Parathyroid adenoma (tissue), 2 donors: ENCODE measurements around the gene PARP8.
"Not testable (repeated sequence)": the region's sequence is repeated elsewhere in the genome, so short reads cannot be mapped to it uniquely, and the experiment has no call there.

Experiments
- H2AFZ ChIP-seq: fragments of 300-600 bp; sonication (generic); one replicate; pipeline ENCODE4 v1.7.0; 2017; ENCODE audit warnings: antibody characterized with exemption, mild to moderate bottlenecking
- H3K27ac ChIP-seq: fragments of 300-600 bp; sonication (generic); one replicate; pipeline ENCODE4 v1.7.0; 2017
- H3K27me3 ChIP-seq: fragments of 300-600 bp; sonication (generic); one replicate; pipeline ENCODE4 v1.7.0; 2017; ENCODE audit warnings: low read length; ENCODE audit not compliant: control insufficient read depth, insufficient read depth
- H3K36me3 ChIP-seq: fragments of 300-600 bp; sonication (generic); one replicate; pipeline ENCODE4 v1.7.0; 2017; ENCODE audit warnings: low read length; ENCODE audit not compliant: control insufficient read depth, insufficient read depth
- H3K4me1 ChIP-seq: fragments of 300-600 bp; sonication (generic); one replicate; pipeline ENCODE4 v1.7.0; 2017; ENCODE audit warnings: control low read depth
- H3K4me2 ChIP-seq: fragments of 300-600 bp; sonication (generic); one replicate; pipeline ENCODE4 v1.7.0; 2017; ENCODE audit warnings: low read length
- H3K4me3 ChIP-seq: fragments of 300-600 bp; sonication (generic); one replicate; pipeline ENCODE4 v1.7.0; 2017; ENCODE audit warnings: low read depth, low read length
- H3K79me2 ChIP-seq: fragments of 300-600 bp; sonication (generic); one replicate; pipeline ENCODE4 v1.7.0; 2017; ENCODE audit warnings: control low read depth
- H3K9ac ChIP-seq: fragments of 300-600 bp; sonication (generic); one replicate; pipeline ENCODE4 v1.7.0; 2017; ENCODE audit warnings: mild to moderate bottlenecking
- H3K9me3 ChIP-seq: fragments of 300-600 bp; sonication (generic); one replicate; pipeline ENCODE4 v1.7.0; 2017; ENCODE audit warnings: low read length; ENCODE audit not compliant: control insufficient read depth
- TF ChIP-seq, protein P1 (sequence below): fragments of 300-600 bp; sonication (generic); IDR thresholded peaks from one replicate; pipeline ENCODE4 v1.7.0; 2017; ENCODE audit warnings: antibody characterized with exemption, mild to moderate bottlenecking
- donor health status: primary hyperparathyroidism.

Gene PARP8, protein sequence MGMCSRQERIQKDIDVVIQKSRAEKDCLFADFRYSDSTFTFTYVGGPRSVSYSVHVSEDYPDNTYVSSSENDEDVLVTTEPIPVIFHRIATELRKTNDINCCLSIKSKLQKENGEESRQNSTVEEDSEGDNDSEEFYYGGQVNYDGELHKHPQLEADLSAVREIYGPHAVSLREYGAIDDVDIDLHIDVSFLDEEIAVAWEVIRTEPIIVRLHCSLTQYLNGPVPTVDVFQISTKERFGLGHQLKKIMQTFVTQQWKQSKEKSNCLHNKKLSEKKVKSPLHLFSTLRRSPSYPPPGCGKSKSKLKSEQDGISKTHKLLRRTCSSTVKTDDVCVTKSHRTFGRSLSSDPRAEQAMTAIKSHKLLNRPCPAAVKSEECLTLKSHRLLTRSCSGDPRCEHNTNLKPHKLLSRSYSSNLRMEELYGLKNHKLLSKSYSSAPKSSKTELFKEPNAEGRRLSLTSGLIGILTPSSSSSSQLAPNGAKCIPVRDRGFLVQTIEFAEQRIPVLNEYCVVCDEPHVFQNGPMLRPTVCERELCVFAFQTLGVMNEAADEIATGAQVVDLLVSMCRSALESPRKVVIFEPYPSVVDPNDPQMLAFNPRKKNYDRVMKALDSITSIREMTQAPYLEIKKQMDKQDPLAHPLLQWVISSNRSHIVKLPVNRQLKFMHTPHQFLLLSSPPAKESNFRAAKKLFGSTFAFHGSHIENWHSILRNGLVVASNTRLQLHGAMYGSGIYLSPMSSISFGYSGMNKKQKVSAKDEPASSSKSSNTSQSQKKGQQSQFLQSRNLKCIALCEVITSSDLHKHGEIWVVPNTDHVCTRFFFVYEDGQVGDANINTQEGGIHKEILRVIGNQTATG

DNA sequence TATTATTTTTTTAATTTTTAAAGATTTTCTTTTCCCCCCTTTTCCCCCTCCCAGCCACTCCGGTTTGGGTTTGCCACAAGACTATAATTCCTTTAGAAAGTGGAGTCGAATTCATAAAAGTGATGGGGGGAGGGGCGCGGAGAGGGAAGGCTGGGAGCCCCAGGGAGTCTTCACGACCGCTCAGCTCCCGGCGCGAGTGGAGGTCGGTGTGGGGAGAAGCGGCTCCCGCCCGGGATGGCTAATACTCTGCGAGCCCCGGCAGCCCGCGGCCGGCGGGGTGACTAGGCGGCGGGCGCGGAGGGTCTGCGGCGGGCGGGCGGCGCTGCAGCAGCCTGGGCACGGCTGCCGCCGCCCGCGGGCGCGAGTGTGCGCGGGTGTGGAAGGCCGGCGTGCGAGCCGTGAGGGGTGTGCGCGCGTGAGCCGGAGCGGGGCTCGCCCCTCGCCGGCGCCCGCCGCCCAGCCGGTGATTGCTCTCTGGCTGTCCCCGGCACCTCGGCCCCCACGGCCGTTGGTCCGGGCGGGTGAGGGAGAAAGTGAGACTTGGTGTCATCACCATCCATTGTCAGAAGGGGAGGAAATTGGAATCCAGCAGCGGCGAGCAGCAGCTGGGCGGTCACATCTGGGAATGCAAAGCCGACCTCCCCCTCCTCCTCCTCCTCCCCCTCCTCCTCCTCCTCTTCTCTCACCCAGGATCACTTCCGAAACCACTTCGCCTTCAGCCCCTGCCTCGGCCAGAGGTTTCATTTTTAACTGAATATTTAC, at the start of gene PARP8:
Gene PARP8, plus strand, starts transcription at position 377 of the 762 bp plus-strand sequence. CDS start 459 bp downstream, outside the sequence.
- peak within 1 kb of the TSS; percentile 89 for H3K4me3 ChIP-seq
- peaks cover 9% of the 10 kb centered on the region for H3K4me1 ChIP-seq
- TF ChIP-seq, protein P1, sequence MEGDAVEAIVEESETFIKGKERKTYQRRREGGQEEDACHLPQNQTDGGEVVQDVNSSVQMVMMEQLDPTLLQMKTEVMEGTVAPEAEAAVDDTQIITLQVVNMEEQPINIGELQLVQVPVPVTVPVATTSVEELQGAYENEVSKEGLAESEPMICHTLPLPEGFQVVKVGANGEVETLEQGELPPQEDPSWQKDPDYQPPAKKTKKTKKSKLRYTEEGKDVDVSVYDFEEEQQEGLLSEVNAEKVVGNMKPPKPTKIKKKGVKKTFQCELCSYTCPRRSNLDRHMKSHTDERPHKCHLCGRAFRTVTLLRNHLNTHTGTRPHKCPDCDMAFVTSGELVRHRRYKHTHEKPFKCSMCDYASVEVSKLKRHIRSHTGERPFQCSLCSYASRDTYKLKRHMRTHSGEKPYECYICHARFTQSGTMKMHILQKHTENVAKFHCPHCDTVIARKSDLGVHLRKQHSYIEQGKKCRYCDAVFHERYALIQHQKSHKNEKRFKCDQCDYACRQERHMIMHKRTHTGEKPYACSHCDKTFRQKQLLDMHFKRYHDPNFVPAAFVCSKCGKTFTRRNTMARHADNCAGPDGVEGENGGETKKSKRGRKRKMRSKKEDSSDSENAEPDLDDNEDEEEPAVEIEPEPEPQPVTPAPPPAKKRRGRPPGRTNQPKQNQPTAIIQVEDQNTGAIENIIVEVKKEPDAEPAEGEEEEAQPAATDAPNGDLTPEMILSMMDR: no peak

GRCh38 chr5:50623666-50624065, 42.8 kb upstream of the PARP8 start:
- Histone ChIP-seq H3K4me2 (no peak overlapping the region), H3K79me2 (no peaks in the 10 kb centered on the region), H3K4me3 (no peak overlapping the region), H3K4me1 (no peaks in the 10 kb centered on the region), H3K27ac (no peak overlapping the region), H3K9ac (no peak overlapping the region), H3K27me3 (no peaks in the 10 kb centered on the region), H3K9me3 (no peaks in the 10 kb centered on the region), H3K36me3 (no peaks in the 10 kb centered on the region), H2AFZ (peak overlapping the region; percentile 69)
- TF ChIP-seq, protein P1: no peak

More for the DNA sequence above, at the start of gene PARP8:
- H3K27ac ChIP-seq: peak within 1 kb of the TSS; percentile 81
- H3K9ac ChIP-seq: peak within 1 kb of the TSS; percentile 74
- peaks cover 11% of the 10 kb centered on the region for H3K79me2 ChIP-seq
- H3K36me3 ChIP-seq: no peaks in the 10 kb centered on the region
- no peaks in the 10 kb centered on the region for H3K27me3 ChIP-seq
- H3K4me2 ChIP-seq: peak within 1 kb of the TSS; percentile 94
- peak within 1 kb of the TSS; percentile 89 for H2AFZ ChIP-seq
- no peaks in the 10 kb centered on the region for H3K9me3 ChIP-seq

DNA sequence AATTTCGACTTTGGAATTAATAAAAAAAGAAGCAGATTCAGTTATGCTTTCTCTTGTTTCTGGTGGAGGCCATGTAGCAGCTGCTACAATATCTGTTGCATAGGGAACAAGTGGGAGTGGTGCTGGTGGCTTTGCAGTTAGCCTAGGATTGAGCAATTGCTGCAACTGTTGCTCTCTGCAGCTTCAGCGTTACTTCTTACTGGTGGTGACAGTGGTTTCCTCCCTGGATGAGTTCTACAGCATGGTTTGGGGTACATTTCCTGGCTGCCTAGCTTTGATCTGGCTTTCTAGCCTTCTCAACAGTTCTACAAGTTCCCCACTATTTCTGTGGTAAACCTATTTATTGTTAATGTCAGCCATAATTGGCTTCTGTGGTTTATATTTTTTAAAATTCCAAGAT, 31.6 kb upstream of the PARP8 start:
- H3K79me2 ChIP-seq, H3K4me3 ChIP-seq, H3K36me3 ChIP-seq, H3K27me3 ChIP-seq, H2AFZ ChIP-seq, H3K4me2 ChIP-seq, H3K4me1 ChIP-seq, H3K27ac ChIP-seq, H3K9ac ChIP-seq, H3K9me3 ChIP-seq: not testable (repeated sequence)

- H3K27me3 ChIP-seq, H3K79me2 ChIP-seq, H3K9me3 ChIP-seq, H3K27ac ChIP-seq, H3K36me3 ChIP-seq, H3K4me2 ChIP-seq, H3K4me3 ChIP-seq, H2AFZ ChIP-seq, H3K9ac ChIP-seq, H3K4me1 ChIP-seq: not testable (repeated sequence)
Measured at GRCh38 chr5:50637576-50637975, 28.9 kb upstream of the PARP8 start.

- Histone ChIP-seq H3K27me3 (no peaks in the 10 kb centered on the region), H3K4me2 (no peak overlapping the region), H3K9ac (no peak overlapping the region), H2AFZ (no peak overlapping the region), H3K36me3 (no peaks in the 10 kb centered on the region), H3K9me3 (no peaks in the 10 kb centered on the region), H3K4me1 (peaks cover 4% of the 10 kb centered on the region), H3K27ac (no peak overlapping the region), H3K4me3 (no peak overlapping the region), H3K79me2 (no peaks in the 10 kb centered on the region)
- TF ChIP-seq, protein P1: no peak
Measured at GRCh38 chr5:50646591-50646990, 19.8 kb upstream of the PARP8 start.
